HEK293T (cell line): ENCODE measurements around the gene IGF2BP3.

Experiments
- CTCF ChIA-PET: fragments of 350-600 bp; formaldehyde crosslinking; extraction: SDS; loops from one replicate; lab custom pipeline; 2021; ENCODE audit warnings: antibody characterized with exemption, inconsistent platforms; lab: Yijun Ruan, JAX
- POLR2A ChIA-PET: fragments of 350-600 bp; formaldehyde crosslinking; extraction: SDS; loops from one replicate; lab custom pipeline; 2020; ENCODE audit warnings: antibody characterized with exemption, inconsistent platforms; lab: Yijun Ruan, JAX
- DNase-seq: peaks from one replicate; pipeline ENCODE4 v3.0.0; 2012; ENCODE audit warnings: mixed read lengths; ENCODE audit errors: extremely low spot score
- ARNT ChIP-seq: fragments of 450-650 bp; IDR thresholded peaks from 2 replicates; pipeline ENCODE4 v1.6.1; 2017; ENCODE audit warnings: mild to moderate bottlenecking
- BHLHE40 ChIP-seq: fragments of 450-650 bp; IDR thresholded peaks from 2 replicates; pipeline ENCODE4 v1.6.1; 2016; ENCODE audit warnings: mild to moderate bottlenecking, moderate library complexity, borderline replicate concordance
- CTBP1 ChIP-seq: fragments of 450-650 bp; IDR thresholded peaks from 2 replicates; pipeline ENCODE4 v1.6.1; 2016; ENCODE audit warnings: borderline replicate concordance
- ELF4 ChIP-seq: fragments of 450-650 bp; IDR thresholded peaks from 2 replicates; pipeline ENCODE4 v1.6.1; 2017; ENCODE audit warnings: antibody characterized with exemption
- FOXA1 ChIP-seq: fragments of 450-650 bp; IDR thresholded peaks from 2 replicates; pipeline ENCODE4 v1.6.1; 2016; ENCODE audit warnings: mild to moderate bottlenecking
- FOXK2 ChIP-seq: fragments of 450-650 bp; IDR thresholded peaks from 2 replicates; pipeline ENCODE4 v1.6.1; 2016; ENCODE audit warnings: mild to moderate bottlenecking
- FOXM1 ChIP-seq: fragments of 450-650 bp; IDR thresholded peaks from 2 replicates; pipeline ENCODE4 v1.6.1; 2017; ENCODE audit warnings: mild to moderate bottlenecking, borderline replicate concordance
- HDGF ChIP-seq: fragments of 450-650 bp; IDR thresholded peaks from 2 replicates; pipeline ENCODE4 v1.6.1; 2017; ENCODE audit warnings: antibody characterized with exemption, borderline replicate concordance
- L3MBTL2 ChIP-seq: fragments of 450-650 bp; conservative IDR thresholded peaks from 2 replicates; pipeline ENCODE4 v1.6.1; 2016; ENCODE audit warnings: mild to moderate bottlenecking
- LEF1 ChIP-seq: fragments of 450-650 bp; IDR thresholded peaks from 2 replicates; pipeline ENCODE4 v1.6.1; 2017; ENCODE audit warnings: mild to moderate bottlenecking, borderline replicate concordance
- NFRKB ChIP-seq: fragments of 450-650 bp; IDR thresholded peaks from 2 replicates; pipeline ENCODE4 v1.6.1; 2016; ENCODE audit warnings: mild to moderate bottlenecking, moderate library complexity
- SP1 ChIP-seq: fragments of 450-650 bp; IDR thresholded peaks from 2 replicates; pipeline ENCODE4 v1.6.1; 2017
- SUZ12 ChIP-seq: fragments of 450-650 bp; IDR thresholded peaks from 2 replicates; pipeline ENCODE4 v1.6.1; 2016; ENCODE audit warnings: mild to moderate bottlenecking
- TARDBP ChIP-seq: fragments of 450-650 bp; IDR thresholded peaks from 2 replicates; pipeline ENCODE4 v1.6.1; 2016
- ZNF384 ChIP-seq: fragments of 450-650 bp; IDR thresholded peaks from 2 replicates; pipeline ENCODE4 v1.6.1; 2016
- TF ChIP-seq, protein P1 (sequence below): fragments of 450-650 bp; IDR thresholded peaks from 2 replicates; pipeline ENCODE4 v1.6.1; 2016

The IGF2BP3 gene

GRCh38 chr7:23283086-23283485 is 187.2 kb downstream of the IGF2BP3 start:
- CTCF ChIA-PET: interaction anchor here (0.6 to 0.9 kb wide), 2 partner anchors 162 to 294 kb away, joined by 3 to 4 read pairs; no protein-coding TSS in a partner anchor
- DNase-seq: no peak
- TF ChIP-seq NFRKB (no peak), SP1 (no peak), SUZ12 (no peak)
- POLR2A ChIA-PET: no interaction called here

DNA sequence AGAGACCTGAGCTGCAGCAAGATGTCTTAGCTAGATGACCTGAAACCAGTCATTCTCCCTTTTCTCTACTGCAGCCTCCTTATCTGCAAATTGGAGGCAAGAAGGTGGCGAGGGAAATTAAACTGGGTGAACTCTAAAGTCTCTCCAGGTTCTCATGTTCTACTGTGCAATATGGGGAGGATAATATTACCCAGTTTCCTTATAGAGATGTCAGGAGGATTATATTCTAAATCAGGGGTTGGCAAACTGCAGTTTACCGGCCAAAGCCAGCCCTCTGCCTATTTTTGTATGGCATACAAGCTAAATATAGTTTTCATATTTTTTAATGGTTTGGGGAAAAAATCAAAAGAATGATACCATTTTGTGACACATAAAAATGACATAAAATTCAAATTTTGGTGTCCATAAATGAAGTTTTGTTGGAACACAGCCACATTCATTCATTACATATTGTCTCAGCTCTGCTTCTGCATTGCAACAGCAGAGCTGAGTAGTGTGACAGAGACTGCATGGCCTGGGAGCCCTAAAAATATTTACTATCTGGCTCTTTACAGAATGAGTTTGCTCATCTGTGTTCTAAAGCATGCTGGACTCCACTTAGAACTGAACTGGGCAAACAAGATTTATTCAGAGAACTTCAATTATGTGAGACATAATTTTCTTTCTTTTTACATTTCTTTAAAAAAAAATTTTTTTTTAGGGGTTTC is 190.3 kb downstream of the IGF2BP3 start:
- DNase-seq: no peak
- ChIA-PET CTCF (no interaction called here), POLR2A (interaction anchor here (1.0 kb wide), 1 partner anchor 19 kb away, joined by 3 read pairs; the partner anchor contains the start of gene MALSU1)
- TF ChIP-seq ELF4 (no peak), HDGF (no peak), TARDBP (no peak), FOXK2 (no peak), CTBP1 (no peak), LEF1 (no peak), SUZ12 (no peak), BHLHE40 (no peak), FOXA1 (no peak)
- TF ChIP-seq, protein P1, sequence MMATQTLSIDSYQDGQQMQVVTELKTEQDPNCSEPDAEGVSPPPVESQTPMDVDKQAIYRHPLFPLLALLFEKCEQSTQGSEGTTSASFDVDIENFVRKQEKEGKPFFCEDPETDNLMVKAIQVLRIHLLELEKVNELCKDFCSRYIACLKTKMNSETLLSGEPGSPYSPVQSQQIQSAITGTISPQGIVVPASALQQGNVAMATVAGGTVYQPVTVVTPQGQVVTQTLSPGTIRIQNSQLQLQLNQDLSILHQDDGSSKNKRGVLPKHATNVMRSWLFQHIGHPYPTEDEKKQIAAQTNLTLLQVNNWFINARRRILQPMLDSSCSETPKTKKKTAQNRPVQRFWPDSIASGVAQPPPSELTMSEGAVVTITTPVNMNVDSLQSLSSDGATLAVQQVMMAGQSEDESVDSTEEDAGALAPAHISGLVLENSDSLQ: no peak

GRCh38 chr7:23277359-23277989 is 192.8 kb downstream of the IGF2BP3 start:
- TF ChIP-seq SUZ12 (no peak), NFRKB (no peak), ELF4 (no peak), FOXK2 (no peak), CTBP1 (no peak), FOXA1 (no peak), HDGF (no peak), L3MBTL2 (no peak), SP1 (no peak), ZNF384 (no peak)
- peak; percentile 69 for DNase-seq
- CTCF ChIA-PET: interaction anchor here (0.5 to 1.2 kb wide), 3 partner anchors 9 to 187 kb away, joined by 3 read pairs; no protein-coding TSS in a partner anchor
- POLR2A ChIA-PET: interaction anchor here (1.6 kb wide), 1 partner anchor 22 kb away, joined by 11 read pairs; the partner anchor contains the start of gene MALSU1

DNA sequence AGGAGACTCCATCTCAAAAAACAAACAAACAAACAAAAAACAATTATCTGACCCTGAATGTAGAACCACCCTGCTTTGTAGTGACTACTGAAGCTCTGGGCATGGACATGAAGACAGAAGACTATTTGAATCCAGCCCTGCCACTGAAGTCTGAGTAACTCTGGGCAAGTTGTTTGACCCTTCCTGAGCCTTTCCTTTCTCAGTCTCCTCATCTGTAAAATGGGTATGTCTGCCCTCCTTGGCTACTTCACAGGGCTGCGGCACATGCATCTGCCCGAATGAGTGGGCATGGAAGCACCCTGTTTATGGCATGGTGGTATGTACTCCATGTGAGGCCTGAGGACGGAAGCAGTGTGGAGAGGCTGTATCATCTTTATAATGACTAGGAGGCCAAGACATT is 193.3 kb downstream of the IGF2BP3 start:
- no peak for TF ChIP-seq LEF1
- TF ChIP-seq FOXA1: no peak
- no peak for TF ChIP-seq FOXM1
- TF ChIP-seq ARNT: no peak
- TF ChIP-seq TARDBP: no peak
- ChIA-PET CTCF (interaction anchor here (0.5 to 1.3 kb wide), 4 partner anchors 14 to 254 kb away, joined by 3 read pairs; no protein-coding TSS in a partner anchor), POLR2A (no interaction called here)
- no peak for DNase-seq

DNA sequence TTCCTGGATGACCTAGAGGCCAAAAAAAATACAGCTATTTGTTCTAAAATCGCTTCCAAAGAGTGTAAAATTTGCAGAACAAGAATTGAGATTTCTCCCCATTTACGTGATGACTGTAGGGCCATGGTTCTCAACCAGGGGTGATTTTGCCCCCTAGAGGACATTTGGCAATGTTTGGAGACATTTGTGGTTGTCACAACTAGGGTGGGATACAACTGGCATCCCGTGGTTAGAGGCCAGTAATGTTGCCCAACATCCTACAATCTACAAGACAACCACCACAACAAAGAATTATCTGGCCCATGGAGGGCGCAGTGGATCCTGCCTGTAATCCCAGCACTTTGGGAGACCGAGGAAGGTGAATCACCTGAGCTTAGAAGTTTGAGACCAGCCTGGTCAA is 193.9 kb downstream of the IGF2BP3 start:
- POLR2A ChIA-PET: interaction anchor here (1.5 kb wide), 1 partner anchor 23 kb away, joined by 5 read pairs; the partner anchor contains the start of gene MALSU1
- no peak for DNase-seq
- TF ChIP-seq FOXK2 (no peak), ELF4 (no peak), SUZ12 (no peak)
- TF ChIP-seq, protein P1: no peak
- CTCF ChIA-PET: interaction anchor here (0.6 to 1.3 kb wide), 6 partner anchors 13 to 606 kb away, joined by 3 to 4 read pairs (median 3); no protein-coding TSS in a partner anchor

DNA sequence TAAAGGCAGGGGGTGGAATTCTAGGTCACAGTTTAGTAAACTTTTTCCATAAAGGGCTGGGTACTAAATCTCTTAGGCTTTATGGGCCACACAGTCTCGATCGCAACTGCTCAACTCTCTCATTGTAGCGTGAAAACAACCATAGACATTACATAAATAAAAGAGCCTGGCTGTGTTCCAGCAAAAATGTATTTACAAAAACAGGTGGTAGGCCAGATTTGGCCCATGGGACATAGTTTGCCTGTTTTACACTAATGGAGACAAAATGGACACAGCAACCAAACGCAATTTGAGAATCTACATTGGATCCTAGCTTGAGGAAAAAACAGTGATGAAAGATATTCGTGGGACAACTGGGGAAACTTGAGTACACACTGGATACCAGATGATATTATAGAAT is 194.4 kb downstream of the IGF2BP3 start:
- ChIA-PET POLR2A (interaction anchor here (1.5 kb wide), 1 partner anchor 23 kb away, joined by 5 read pairs; the partner anchor contains the start of gene MALSU1), CTCF (interaction anchor here (0.9 to 1.3 kb wide), 4 partner anchors 91 to 255 kb away, joined by 3 read pairs; no protein-coding TSS in a partner anchor)
- no peak for DNase-seq
- no peak for TF ChIP-seq ZNF384
- TF ChIP-seq FOXK2: no peak
- TF ChIP-seq LEF1: no peak
- no peak for TF ChIP-seq ARNT
- no peak for TF ChIP-seq FOXM1

DNA sequence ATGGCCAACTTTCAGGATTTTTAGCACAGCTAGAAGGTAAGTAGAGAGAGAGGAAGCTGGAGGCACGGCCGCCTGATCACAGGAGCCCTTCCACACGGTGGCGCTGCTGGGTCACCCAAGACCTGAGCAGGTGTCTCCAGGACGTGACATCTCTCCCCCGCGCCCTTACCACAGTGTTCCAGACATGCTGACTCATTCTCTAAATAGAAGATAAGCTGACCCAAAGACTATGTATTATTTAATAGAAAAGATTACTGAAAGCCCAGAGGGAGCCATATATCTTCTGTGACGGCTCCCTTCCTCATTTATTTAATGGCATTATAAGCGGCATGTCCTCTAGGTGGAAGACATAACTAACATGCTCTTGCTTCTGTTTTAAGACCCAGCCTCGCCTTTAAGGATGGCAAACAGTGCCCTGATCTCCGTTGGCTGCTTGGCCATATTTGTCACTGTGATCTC is 197.1 kb downstream of the IGF2BP3 start:
- CTCF ChIA-PET: interaction anchor here (0.6 to 2.6 kb wide), 14 partner anchors 9 to 440 kb away, joined by 3 to 19 read pairs (median 4); partner anchors contain the start of gene FAM221A

More for the DNA sequence above, 197.1 kb downstream of the IGF2BP3 start:
- DNase-seq: peak; percentile 84
- TF ChIP-seq TARDBP (no peak), ELF4 (no peak), HDGF (no peak), BHLHE40 (no peak), NFRKB (no peak), FOXK2 (no peak), ZNF384 (no peak), SP1 (no peak), FOXA1 (no peak), L3MBTL2 (no peak), SUZ12 (no peak), CTBP1 (no peak), LEF1 (no peak), ARNT (0 out of 2 replicates have a peak, but pooled peaks have one; percentile 52)
- TF ChIP-seq, protein P1: peak; percentile 83
- POLR2A ChIA-PET: interaction anchor here (0.7 to 1.4 kb wide), 4 partner anchors 15 to 167 kb away, joined by 3 to 6 read pairs (median 4); no protein-coding TSS in a partner anchor
